Measurements from ENCODE around the gene MMAB. TPM values are rescaled to one million over a fixed set of nuclear protein-coding genes. Genes with fewer than 3 reads are reported as not detected.

Gene MMAB
- total RNA-seq, 1 donor, result 5.2 TPM

DNA sequence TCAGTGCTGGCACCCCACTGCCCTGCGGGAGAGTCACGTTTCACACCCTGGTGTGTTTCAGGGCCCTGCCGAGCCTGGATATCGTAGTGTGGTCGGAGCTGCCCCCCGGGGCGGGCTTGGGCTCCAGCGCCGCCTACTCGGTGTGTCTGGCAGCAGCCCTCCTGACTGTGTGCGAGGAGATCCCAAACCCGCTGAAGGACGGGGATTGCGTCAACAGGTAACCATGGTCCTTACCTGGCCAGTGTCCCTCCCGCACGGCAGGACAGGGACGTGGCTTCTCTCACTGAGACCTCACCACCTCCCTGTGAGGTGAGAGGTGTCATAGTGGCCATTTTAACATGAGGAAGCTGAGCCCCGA, 8.0 kb upstream of the MMAB start:
- no peak overlapping the region for H3K4me3 ChIP-seq (ENCODE audit: low read length)
- no peaks in the 10 kb centered on the region for H3K9me3 ChIP-seq (ENCODE audit: low read depth, low read length)
- no peaks in the 10 kb centered on the region for H3K27me3 ChIP-seq (ENCODE audit: insufficient read depth, low read length)
- H3K4me1 ChIP-seq (ENCODE audit: insufficient read depth, low read length), result no peaks in the 10 kb centered on the region

DNA sequence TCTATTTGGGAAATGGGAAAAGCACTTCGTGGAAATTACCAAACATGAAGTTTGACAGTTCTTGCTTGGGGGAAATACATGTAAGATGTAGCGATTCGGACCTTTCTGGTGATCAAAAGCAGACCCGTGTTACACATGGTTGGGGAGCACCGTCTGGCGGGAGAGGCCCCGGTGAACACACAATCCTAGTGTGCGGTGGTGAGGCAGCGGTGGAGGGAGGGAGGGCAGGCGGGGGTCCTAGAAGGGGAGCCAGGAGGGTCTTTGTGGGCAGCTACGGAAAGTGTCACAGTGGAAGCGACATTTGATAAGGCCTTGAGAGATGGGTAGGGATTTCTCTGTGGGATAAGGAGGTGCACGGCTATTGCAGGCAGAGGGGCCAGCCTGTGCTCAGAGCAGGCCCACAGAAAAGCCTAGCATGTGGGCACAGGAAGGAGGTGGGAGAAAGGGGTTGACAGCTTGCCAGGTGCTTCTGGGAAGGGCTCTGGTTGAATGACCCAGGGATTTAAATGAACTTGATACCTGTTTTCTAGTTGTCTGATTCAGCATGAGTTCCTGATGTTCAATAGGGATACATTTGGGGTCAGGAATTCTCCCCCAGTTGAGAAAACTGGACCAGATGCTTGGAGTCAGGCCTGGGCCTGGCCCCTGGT, 7.5 kb upstream of the MMAB start:
- Histone ChIP-seq H3K4me3 (ENCODE audit: low read length) (no peak overlapping the region), H3K27me3 (ENCODE audit: insufficient read depth, low read length) (no peaks in the 10 kb centered on the region), H3K4me1 (ENCODE audit: insufficient read depth, low read length) (no peaks in the 10 kb centered on the region), H3K9me3 (ENCODE audit: low read depth, low read length) (no peaks in the 10 kb centered on the region)

DNA sequence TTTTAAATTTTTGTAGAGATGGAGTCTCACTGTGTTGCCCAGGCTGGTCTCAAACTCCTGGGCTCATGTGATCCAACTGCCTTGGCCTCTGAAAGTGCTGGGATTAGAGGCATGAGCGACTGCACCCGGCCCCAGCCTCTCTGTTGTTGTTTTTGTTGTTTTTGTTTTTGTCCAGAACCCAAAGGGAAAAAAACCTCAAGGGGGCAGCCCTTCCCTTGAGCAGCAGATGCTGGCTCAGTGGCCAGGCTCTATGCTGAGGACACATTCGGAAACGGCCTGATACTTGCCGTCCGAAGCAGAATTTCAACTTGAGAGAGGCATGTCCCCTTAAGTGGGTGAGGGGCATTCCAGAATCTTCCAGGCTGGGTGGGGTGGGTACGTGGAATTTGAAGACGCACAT, 7.0 kb upstream of the MMAB start:
- Histone ChIP-seq H3K9me3 (ENCODE audit: low read depth, low read length) (no peaks in the 10 kb centered on the region), H3K4me3 (ENCODE audit: low read length) (no peak overlapping the region), H3K27me3 (ENCODE audit: insufficient read depth, low read length) (no peaks in the 10 kb centered on the region), H3K4me1 (ENCODE audit: insufficient read depth, low read length) (no peaks in the 10 kb centered on the region)

DNA sequence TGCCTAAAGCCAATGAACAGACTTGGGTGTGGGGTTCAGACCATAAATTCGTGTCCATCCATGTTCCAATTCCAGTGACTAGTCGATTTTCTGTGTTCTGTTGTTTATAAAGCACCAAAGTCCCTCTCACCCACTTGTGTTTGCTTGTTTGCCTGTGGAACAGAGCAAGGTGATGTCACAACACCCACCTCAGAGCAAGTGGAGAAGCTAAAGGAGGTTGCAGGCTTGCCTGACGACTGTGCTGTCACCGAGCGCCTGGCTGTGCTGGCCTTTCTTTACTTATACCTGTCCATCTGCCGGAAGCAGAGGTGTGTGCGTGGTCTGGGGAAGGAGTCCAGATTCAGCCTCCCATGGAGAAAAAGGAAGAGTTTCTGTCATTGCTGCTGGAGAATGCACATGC, 6.3 kb upstream of the MMAB start:
- Histone ChIP-seq H3K27me3 (ENCODE audit: insufficient read depth, low read length) (no peaks in the 10 kb centered on the region), H3K4me1 (ENCODE audit: insufficient read depth, low read length) (peaks cover 3% of the 10 kb centered on the region), H3K4me3 (ENCODE audit: low read length) (no peak overlapping the region), H3K9me3 (ENCODE audit: low read depth, low read length) (no peaks in the 10 kb centered on the region)

DNA sequence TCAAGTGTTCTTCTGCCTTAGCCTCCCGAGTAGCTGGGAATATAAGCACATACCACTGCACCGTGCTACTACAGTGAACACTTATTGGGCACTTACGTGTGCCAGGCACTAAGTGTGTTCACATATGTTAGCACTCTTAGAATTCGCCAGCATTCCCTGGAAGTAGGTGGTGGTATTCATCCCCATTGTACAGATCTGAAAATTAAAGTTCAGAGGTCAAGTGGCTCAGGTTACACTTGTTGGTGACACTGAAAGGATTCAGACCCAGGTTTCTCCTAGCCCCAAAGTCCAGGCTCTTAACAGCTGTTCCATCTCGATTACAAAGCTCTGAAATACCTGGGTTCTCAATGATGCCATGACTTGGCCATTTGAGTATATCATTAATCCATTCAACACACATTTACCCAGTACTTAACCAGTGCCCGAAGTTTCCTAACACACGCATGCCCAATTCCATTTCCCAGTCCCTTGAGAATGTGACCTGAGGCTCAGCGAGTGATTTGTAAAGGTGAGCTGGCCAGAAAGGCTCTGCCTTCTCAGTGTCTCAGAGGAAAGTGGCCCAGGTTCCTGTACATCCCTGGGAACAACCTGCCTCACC, 5.1 kb upstream of the MMAB start:
- Histone ChIP-seq H3K4me3 (ENCODE audit: low read length) (no peak overlapping the region), H3K27me3 (ENCODE audit: insufficient read depth, low read length) (no peaks in the 10 kb centered on the region)

DNA sequence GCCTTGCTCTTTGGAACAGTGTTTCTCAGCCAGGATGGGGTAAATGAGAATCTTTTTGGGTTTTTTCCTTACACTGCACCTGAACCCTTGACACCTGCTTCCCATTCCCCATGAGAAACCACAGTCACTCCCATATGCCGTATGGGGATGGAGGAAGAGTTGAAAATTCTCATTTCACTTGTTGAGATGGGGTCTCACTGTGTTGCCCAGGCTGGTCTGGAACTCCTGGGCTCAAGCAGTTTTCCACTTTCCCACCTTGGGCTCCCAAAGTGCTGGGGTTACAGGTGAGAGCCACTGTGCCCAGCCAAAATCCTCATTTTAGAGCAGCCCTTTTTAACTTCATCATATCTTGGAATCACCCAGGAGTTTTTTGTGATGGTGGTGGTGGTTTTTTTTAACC, 4.0 kb upstream of the MMAB start:
- peaks cover 20% of the 10 kb centered on the region for H3K4me1 ChIP-seq (ENCODE audit: insufficient read depth, low read length)
- H3K4me3 ChIP-seq (ENCODE audit: low read length), result no peak overlapping the region
- H3K27me3 ChIP-seq (ENCODE audit: insufficient read depth, low read length), result no peaks in the 10 kb centered on the region
- no peaks in the 10 kb centered on the region for H3K9me3 ChIP-seq (ENCODE audit: low read depth, low read length)

More for the DNA sequence above, 5.1 kb upstream of the MMAB start:
- Histone ChIP-seq H3K9me3 (ENCODE audit: low read depth, low read length) (no peaks in the 10 kb centered on the region), H3K4me1 (ENCODE audit: insufficient read depth, low read length) (peaks cover 12% of the 10 kb centered on the region)

DNA sequence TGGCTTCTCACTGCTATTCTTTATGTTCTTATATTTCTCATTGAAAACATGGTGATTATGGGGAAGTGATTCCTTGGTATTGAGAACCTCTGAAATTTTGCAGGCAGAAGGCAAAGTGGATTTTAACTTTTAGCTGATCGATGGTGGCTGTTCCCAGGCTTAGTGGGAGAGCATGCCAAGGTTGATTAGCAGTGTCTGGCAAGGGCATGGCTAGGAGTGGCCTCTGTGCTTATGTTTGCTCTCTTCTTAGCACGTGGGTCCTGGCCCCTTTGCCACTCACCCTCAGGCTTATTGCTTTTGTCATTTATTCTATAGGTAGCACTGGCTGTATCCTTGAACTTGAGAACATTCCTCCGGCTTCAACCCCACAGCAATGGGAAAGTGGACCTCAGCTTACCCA, 2.4 kb upstream of the MMAB start:
- no peak overlapping the region for H3K4me3 ChIP-seq (ENCODE audit: low read length)
- no peaks in the 10 kb centered on the region for H3K27me3 ChIP-seq (ENCODE audit: insufficient read depth, low read length)
- no peaks in the 10 kb centered on the region for H3K9me3 ChIP-seq (ENCODE audit: low read depth, low read length)
- H3K4me1 ChIP-seq (ENCODE audit: insufficient read depth, low read length), result peaks cover 21% of the 10 kb centered on the region

DNA sequence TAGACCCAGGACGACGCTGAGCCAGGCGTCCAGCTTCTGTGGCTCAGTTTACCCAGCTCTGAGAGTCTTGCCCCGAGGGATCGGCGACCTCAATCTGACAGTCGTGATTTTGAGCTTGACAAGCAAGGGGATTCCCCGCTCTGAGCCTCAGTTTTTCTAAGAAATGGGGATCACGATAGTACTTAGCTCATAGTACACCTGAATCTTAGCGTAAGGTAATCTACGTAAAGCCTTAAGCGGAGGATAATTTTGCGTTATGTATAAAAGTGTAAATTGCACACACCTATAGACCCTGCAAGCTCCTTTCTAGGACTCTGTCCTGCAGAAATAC, 575 bp upstream of the MMAB start:
- Histone ChIP-seq H3K27me3 (ENCODE audit: insufficient read depth, low read length) (no peaks in the 10 kb centered on the region), H3K4me3 (ENCODE audit: low read length) (peak overlapping the region; percentile 65), H3K9me3 (ENCODE audit: low read depth, low read length) (no peaks in the 10 kb centered on the region), H3K4me1 (ENCODE audit: insufficient read depth, low read length) (peaks cover 21% of the 10 kb centered on the region)

DNA sequence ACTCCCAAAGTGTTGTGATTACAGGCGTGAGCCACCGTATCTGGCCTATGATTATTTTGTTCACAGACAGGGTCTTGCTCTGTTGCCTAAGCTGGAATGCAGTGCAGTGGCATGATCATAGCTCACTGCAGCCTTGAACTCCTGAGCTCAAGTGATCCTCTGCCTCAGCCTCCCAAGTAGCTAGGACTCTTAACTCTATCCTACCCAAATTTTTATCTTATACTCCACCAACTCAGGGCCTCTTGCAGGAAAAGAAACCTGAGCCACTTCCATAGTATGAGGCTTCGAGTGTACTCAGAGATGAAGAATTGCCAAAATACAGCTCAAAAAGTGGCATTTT, 828 bp downstream of the MMAB start:
- no peak overlapping the region for H3K4me3 ChIP-seq (ENCODE audit: low read length)
- no peaks in the 10 kb centered on the region for H3K27me3 ChIP-seq (ENCODE audit: insufficient read depth, low read length)
- H3K9me3 ChIP-seq (ENCODE audit: low read depth, low read length), result no peaks in the 10 kb centered on the region
- peaks cover 21% of the 10 kb centered on the region for H3K4me1 ChIP-seq (ENCODE audit: insufficient read depth, low read length)

DNA sequence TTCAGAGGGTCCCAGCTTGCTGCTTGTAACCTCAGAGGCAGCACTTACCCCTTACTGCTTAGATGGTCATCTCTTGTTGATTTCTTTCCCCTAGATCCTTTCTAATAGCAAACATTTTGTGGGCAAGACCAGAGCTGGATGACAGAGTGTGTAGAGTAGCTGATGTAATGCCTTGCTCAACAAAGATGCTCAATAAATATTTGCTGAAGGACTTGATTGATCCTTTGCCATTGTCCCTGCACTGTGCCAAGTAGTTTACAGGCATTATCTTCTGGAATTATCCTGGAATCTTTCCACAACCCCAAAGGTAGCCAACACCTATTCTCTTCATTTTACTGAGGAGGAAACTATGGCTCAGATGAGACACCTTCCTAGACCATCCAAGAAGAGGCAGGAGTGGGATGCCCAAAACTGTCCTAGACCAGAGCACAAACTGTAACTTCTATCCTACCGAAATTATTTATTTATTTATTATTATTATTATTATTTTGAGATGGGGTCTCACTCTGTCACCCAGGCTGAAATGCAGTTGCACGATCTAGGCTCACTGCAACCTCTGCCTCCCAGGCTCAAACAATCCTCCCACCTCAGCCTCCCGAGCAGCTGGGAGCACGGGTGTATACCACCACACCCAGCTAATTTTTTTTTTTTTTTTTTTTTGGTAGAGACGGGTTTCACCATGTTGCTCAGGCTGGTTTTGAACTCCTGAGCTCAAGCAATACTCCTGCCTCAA, 1.4 kb downstream of the MMAB start:
- Histone ChIP-seq H3K9me3 (ENCODE audit: low read depth, low read length) (no peaks in the 10 kb centered on the region), H3K27me3 (ENCODE audit: insufficient read depth, low read length) (no peaks in the 10 kb centered on the region), H3K4me3 (ENCODE audit: low read length) (no peak overlapping the region), H3K4me1 (ENCODE audit: insufficient read depth, low read length) (peaks cover 21% of the 10 kb centered on the region)

DNA sequence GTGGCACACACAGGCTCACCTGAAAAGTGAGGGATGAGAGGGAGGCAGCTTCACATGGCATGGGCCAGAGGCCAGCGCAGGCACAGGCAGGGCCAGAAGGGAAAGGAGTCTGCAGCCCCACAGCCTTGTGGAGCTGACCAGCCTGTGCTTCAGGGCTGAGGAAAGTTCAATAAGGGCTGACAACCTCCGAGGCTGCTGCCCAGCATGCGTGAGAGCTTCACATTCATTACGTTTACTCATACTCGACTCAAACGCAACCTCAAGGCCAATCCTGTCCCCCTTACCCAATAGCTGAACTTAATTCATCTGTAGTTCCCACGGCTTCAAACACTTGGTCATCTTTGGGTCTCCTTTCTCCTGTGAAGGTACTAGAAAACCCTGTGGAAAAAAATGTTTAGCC, 4.8 kb downstream of the MMAB start:
- Histone ChIP-seq H3K9me3 (ENCODE audit: low read depth, low read length) (no peaks in the 10 kb centered on the region), H3K4me3 (ENCODE audit: low read length) (no peak overlapping the region), H3K27me3 (ENCODE audit: insufficient read depth, low read length) (no peaks in the 10 kb centered on the region), H3K4me1 (ENCODE audit: insufficient read depth, low read length) (peaks cover 8% of the 10 kb centered on the region)

DNA sequence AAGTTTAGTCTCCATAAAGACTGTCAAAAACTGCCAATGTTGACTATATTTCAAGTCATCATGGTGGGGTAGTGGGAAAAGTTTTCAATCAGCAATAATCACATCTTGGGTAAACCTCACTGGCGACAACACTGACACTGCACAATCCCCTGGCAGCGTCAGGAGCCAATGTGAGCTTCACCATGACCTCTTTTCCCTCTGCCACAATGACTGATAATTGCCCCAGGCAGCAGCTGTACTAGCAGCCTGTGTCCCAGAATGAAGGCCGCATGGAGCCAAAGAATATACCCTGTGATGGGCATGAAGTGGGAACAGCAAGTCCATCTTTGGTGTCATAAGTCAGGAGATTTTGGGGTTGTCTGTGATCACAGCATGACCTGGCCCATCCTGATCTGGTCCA, 5.3 kb downstream of the MMAB start:
- H3K4me3 ChIP-seq (ENCODE audit: low read length), result no peak overlapping the region
- peaks cover 7% of the 10 kb centered on the region for H3K4me1 ChIP-seq (ENCODE audit: insufficient read depth, low read length)
- H3K27me3 ChIP-seq (ENCODE audit: insufficient read depth, low read length), result no peaks in the 10 kb centered on the region

DNA sequence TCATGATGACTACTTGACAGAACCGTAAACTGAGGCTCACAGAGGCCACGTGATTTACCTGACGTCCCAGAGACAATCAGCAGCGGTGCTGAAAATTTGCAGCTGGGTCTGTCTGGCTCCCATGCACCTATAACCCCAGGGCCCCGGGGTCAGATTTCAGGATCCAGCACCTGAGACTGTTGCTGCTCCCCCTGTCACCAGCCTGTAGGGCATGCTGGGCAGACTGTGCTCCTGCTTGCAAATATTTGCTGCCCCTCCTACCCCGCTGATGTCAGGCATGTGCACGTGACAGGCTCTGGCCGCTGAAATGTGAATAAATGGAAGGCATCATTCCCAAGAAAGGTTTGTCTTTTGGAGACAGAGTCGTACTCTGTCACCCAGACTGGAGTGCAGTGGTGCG, 6.0 kb downstream of the MMAB start:
- no peaks in the 10 kb centered on the region for H3K9me3 ChIP-seq (ENCODE audit: low read depth, low read length)
- H3K4me3 ChIP-seq (ENCODE audit: low read length), result no peak overlapping the region
- no peaks in the 10 kb centered on the region for H3K27me3 ChIP-seq (ENCODE audit: insufficient read depth, low read length)
- peaks cover under 1% of the 10 kb centered on the region for H3K4me1 ChIP-seq (ENCODE audit: insufficient read depth, low read length)

More for the DNA sequence above, 5.3 kb downstream of the MMAB start:
- no peaks in the 10 kb centered on the region for H3K9me3 ChIP-seq (ENCODE audit: low read depth, low read length)

DNA sequence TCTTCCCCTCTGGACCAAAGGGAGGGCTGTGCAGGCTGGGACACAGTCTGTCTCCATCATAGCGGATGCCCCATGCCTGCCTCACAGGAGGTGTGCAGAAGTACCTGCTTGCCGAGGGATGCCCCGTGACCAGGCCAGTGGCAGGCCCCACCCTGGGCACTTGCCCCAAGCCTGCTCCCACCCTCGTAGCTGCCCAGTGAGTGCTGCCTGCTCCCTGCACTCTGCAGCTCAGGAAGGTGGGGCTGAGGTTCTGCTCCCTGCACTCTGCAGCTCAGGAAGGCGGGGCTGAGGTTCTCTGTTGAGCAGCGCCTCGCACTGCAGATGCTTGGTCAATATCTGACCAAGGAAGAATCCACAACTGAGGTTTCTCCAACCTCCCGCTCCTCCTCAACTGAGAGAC, 6.9 kb downstream of the MMAB start:
- Histone ChIP-seq H3K9me3 (ENCODE audit: low read depth, low read length) (no peaks in the 10 kb centered on the region), H3K4me3 (ENCODE audit: low read length) (no peak overlapping the region), H3K27me3 (ENCODE audit: insufficient read depth, low read length) (no peaks in the 10 kb centered on the region), H3K4me1 (ENCODE audit: insufficient read depth, low read length) (no peaks in the 10 kb centered on the region)

DNA sequence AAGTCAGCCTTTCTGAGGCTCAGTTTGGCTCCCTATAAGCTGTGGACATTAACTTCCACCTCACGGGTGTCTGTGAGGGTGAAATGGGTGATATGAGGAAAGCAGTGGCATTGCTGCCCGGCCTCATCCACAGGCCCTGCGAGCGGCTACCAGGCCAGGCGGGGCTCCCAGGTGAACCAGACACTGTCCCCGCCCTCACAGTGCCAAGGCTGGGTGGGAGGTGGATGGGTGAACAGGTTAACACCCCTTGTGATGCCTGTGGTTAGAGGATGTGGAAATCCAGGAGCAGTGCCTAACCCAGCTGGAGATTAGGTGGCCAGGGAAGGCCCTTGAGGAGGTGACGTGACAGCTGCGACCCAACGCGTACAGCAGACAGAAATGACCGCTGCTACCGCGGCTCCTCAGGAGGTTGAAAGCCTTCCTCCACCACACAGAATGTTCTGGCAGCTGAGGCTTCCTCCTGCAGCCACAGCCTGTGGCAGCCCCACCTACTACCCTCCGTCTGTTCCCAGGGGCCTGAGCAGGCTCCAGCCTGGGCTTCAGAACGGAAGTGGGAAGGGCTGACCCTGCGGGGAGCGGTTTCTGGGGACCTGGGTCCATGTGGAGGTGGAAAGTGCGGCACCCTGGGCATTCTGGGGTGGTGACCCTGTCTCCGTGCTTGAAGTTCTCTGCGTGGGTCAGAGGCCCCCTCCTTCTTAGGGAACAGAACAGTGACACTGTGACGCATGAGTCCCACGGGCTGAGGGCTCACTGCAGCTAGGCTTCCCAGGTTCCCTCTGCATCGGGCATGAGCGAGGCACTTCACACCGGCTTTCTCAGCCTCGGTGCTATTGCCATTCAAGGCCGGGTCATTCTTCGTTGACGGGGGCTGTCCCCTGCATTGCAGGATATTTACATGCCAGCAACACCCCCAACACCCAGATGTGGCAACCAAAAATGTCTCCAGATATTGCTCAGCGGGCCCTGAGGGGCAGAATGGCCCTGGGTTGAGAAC, 9.7 kb downstream of the MMAB start:
- Histone ChIP-seq H3K4me1 (ENCODE audit: insufficient read depth, low read length) (no peaks in the 10 kb centered on the region), H3K4me3 (ENCODE audit: low read length) (no peak overlapping the region), H3K9me3 (ENCODE audit: low read depth, low read length) (no peaks in the 10 kb centered on the region), H3K27me3 (ENCODE audit: insufficient read depth, low read length) (no peaks in the 10 kb centered on the region)
